ENCODE measurements around the gene LARGE1.

DNA sequence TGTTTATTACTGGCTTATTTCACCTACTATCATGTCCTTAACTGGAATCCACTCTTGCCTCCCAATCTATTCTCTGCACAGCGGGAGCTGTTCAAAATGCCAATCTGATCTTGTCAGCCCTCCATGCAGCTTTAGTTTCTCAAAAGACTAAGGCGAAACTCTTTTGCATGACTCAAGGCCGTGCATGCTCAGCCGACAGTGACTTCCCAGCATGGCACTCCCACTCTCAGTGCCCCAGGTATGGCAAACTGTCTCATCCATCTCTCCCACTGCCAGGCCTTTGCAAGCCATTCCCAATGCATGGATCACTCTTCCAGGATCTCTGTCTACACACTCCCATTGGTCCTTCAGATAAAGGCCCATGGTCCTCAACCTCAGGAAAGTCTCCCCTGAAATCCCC lies 245.9 kb downstream of the LARGE1 start:
- TF ChIP-seq, protein P1, sequence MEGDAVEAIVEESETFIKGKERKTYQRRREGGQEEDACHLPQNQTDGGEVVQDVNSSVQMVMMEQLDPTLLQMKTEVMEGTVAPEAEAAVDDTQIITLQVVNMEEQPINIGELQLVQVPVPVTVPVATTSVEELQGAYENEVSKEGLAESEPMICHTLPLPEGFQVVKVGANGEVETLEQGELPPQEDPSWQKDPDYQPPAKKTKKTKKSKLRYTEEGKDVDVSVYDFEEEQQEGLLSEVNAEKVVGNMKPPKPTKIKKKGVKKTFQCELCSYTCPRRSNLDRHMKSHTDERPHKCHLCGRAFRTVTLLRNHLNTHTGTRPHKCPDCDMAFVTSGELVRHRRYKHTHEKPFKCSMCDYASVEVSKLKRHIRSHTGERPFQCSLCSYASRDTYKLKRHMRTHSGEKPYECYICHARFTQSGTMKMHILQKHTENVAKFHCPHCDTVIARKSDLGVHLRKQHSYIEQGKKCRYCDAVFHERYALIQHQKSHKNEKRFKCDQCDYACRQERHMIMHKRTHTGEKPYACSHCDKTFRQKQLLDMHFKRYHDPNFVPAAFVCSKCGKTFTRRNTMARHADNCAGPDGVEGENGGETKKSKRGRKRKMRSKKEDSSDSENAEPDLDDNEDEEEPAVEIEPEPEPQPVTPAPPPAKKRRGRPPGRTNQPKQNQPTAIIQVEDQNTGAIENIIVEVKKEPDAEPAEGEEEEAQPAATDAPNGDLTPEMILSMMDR (IDR thresholded peaks at IDR 0.05) = no peak
- no peak for TF ChIP-seq POLR2A (IDR thresholded peaks at IDR 0.05)
